A549 (cell line): Measurements from ENCODE around the gene HHATL. TPM values are rescaled to one million over a fixed set of nuclear protein-coding genes. Genes with fewer than 3 reads are reported as not detected.

ENCODE experiments used
- ATAC-seq, 2 experiments: fragments of 200-7000 bp in 1 of 2; fragments of >200 bp in 1 of 2; cut with Nextera tagmentation in 1 of 2; cut with Tn5 transposase in 1 of 2; 3 replicates each; pipeline versions ENCODE4 v1.8.0 to v1.9.1; 2018 to 2020; ENCODE audit warnings: mild to moderate bottlenecking in 1 of 2, moderate library complexity in 1 of 2
- CTCF ChIA-PET: fragments of 300-600 bp; sonication (Branson Sonifier 250); formaldehyde crosslinking; extraction: SDS; loops from one replicate; lab custom pipeline; 2021; ENCODE audit warnings: antibody characterized with exemption, inconsistent platforms; lab: Yijun Ruan, JAX
- POLR2A ChIA-PET: fragments of 350-600 bp; formaldehyde crosslinking; extraction: SDS; loops from one replicate; lab custom pipeline; 2021; ENCODE audit warnings: antibody characterized with exemption, inconsistent platforms; lab: Yijun Ruan, JAX
- DNase-seq, 2 experiments: peaks; one replicate each; pipeline versions ENCODE4 v3.0.0 to v3.0.0-alpha.2; 2011 to 2016; ENCODE audit warnings: low read depth in 1 of 2, low spot score in 1 of 2
- FAIRE-seq: peaks from 2 replicates; lab custom pipeline; 2011; peaks lifted over from hg19 to GRCh38; lab: Jason Lieb, UNC
- H3K27ac ChIP-seq, 2 experiments: fragments of >200 bp; sonication (Bioruptor Twin); formaldehyde crosslinking; 3 replicates each; pipeline ENCODE4 v1.5.1; 2016 to 2017
- H3K4me1 ChIP-seq: fragments of >200 bp; sonication (Bioruptor Twin); formaldehyde crosslinking; 3 replicates; pipeline ENCODE4 v1.6.1; 2016
- H3K4me2 ChIP-seq: fragments of >200 bp; sonication (Bioruptor Twin); formaldehyde crosslinking; 3 replicates; pipeline ENCODE4 v1.6.1; 2016
- H3K4me3 ChIP-seq: fragments of >200 bp; sonication (Bioruptor Twin); formaldehyde crosslinking; 3 replicates; pipeline ENCODE4 v1.5.1; 2016
- H3K9me3 ChIP-seq: fragments of >200 bp; sonication (Bioruptor Twin); formaldehyde crosslinking; 3 replicates; pipeline ENCODE4 v1.6.1; 2016
- CHD4 ChIP-seq: fragments of 200-600 bp; sonication (generic); IDR thresholded peaks from 2 replicates; pipeline ENCODE4 v1.6.1; 2016; ENCODE audit warnings: antibody characterized with exemption, mild to moderate bottlenecking, borderline replicate concordance
- FOSB ChIP-seq: fragments of 250-450 bp; sonication (Bioruptor Pico); IDR thresholded peaks from 2 replicates; pipeline ENCODE4 v1.5.0; 2020; ENCODE audit warnings: mild to moderate bottlenecking, moderate library complexity
- JUNB ChIP-seq: fragments of >200 bp; sonication (Bioruptor Twin); formaldehyde crosslinking; IDR thresholded peaks from 2 replicates; pipeline ENCODE4 v1.6.1; 2016
- MAZ ChIP-seq: fragments of 150-350 bp; IDR thresholded peaks from 2 replicates; pipeline ENCODE4 v1.6.1; 2014; ENCODE audit warnings: antibody characterized with exemption, low read depth, low read length, borderline replicate concordance
- NR3C1 ChIP-seq: fragments of >200 bp; sonication (Bioruptor Twin); formaldehyde crosslinking; IDR thresholded peaks from 3 replicates; pipeline ENCODE4 v1.6.1; 2017
- WGBS: methylation state at CpG from one replicate; pipeline ENCODE4 v1.1.6; 2017; ENCODE audit errors: missing lambda C conversion rate; 5-methylcytosine and 5-hydroxymethylcytosine counted together
- polyA plus RNA-seq, 4 experiments: library from polyadenylated mRNA; depleted of rRNA in 3 of 4; stranded (reverse); fragments of >200 nt; fragmentation: RNase III in 1 of 4; extraction: RNeasy Plus Mini Kit Qiagen cat#74134 plus additional on column Dnase treatment in 1 of 4; gene quantifications; 2 replicates in 3 of 4; 3 replicates in 1 of 4; pipeline ENCODE4 v1.2.3, GENCODE V29; 2011 to 2017
- TF ChIP-seq, protein P1 (sequence below): fragments of >200 bp; sonication (Bioruptor Twin); formaldehyde crosslinking; IDR thresholded peaks from 3 replicates; pipeline ENCODE4 v1.5.1; 2016
- TF ChIP-seq, protein P2 (sequence below): IDR thresholded peaks from 2 replicates; pipeline ENCODE4 v1.6.1; 2012

HHATL gene
- polyA plus RNA-seq, 2 of the 4 experiments (the other 2 are of a cell fraction) = not detected

DNA sequence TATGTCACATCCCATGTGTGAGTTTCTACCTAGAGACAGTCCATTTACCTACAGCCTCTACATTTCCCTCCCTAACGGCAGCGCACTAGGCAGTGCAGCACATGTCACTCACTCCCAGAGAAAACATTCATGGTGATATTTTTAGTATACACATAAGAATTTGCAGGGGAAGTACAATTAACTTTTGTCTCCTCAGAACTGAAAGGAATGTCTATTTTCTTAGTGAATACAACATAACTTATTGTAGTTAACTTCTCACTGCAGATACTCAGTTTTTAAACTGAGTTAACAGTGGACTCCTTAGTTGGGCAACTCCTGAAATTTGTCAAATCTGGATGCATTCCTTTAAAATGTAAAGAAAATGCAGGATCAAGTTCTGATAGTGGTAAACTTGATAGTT, 53.6 kb downstream of the HHATL start (continued):
- TF ChIP-seq, protein P1, sequence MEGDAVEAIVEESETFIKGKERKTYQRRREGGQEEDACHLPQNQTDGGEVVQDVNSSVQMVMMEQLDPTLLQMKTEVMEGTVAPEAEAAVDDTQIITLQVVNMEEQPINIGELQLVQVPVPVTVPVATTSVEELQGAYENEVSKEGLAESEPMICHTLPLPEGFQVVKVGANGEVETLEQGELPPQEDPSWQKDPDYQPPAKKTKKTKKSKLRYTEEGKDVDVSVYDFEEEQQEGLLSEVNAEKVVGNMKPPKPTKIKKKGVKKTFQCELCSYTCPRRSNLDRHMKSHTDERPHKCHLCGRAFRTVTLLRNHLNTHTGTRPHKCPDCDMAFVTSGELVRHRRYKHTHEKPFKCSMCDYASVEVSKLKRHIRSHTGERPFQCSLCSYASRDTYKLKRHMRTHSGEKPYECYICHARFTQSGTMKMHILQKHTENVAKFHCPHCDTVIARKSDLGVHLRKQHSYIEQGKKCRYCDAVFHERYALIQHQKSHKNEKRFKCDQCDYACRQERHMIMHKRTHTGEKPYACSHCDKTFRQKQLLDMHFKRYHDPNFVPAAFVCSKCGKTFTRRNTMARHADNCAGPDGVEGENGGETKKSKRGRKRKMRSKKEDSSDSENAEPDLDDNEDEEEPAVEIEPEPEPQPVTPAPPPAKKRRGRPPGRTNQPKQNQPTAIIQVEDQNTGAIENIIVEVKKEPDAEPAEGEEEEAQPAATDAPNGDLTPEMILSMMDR = no peak
- TF ChIP-seq, protein P2, sequence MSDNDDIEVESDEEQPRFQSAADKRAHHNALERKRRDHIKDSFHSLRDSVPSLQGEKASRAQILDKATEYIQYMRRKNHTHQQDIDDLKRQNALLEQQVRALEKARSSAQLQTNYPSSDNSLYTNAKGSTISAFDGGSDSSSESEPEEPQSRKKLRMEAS = no peak
- TF ChIP-seq NR3C1 (no peak), MAZ (no peak), CHD4 (no peak)

DNA sequence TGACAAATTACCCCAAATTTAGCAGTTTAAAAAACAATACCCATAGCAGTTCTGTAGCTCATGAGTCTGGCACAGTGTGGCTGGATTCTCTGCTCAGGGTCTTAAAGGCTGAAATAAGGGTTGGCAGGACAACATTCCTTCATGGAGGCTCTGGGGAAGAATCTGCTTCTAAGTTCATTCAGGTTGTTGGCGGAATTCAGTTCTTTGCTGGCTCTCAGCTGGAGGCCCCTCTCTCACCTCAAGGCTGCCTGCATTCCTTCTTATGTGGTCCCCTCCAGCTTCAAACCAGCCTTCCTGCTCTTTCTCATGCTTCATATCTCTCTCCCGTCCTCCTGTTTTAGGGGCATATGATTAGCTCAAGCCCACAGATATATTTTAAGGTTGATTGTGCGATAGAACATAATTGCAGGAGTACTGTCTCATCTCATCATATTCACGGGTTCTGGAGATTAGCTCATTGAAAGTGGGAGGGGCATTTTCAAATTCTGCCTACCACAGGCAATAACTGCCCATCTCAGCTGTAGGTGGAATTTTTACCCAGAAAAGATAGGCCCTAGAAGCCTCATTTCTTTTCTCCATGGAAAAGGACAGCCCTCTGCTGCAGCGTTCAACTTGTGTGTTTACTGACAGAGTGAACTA, 54.7 kb downstream of the HHATL start:
- no peaks in the 10 kb centered on the region for H3K9me3 ChIP-seq
- no peak overlapping the region for H3K4me3 ChIP-seq
- ChIA-PET CTCF (interaction anchor here (0.7 to 1.1 kb wide), 2 partner anchors 13 to 16 kb away, joined by 3 read pairs; no protein-coding TSS in a partner anchor), POLR2A (interaction anchor here (0.5 kb wide), 1 partner anchor 31 kb away, joined by 3 read pairs; no protein-coding TSS in a partner anchor)
- H3K4me1 ChIP-seq = peaks cover 22% of the 10 kb centered on the region
- TF ChIP-seq FOSB (CRISPR knock-in tag) (no peak), JUNB (no peak)
- H3K27ac ChIP-seq = no peak overlapping the region
- 85% methylated on average over 5 of the region's 5 CpGs for WGBS
- ATAC-seq = no peak
- no peak for DNase-seq
- no peak for FAIRE-seq
- no peak overlapping the region for H3K4me2 ChIP-seq

Other genes with a start within 250 kb of the HHATL start
- 0.17 and 0.26 TPM in 2 replicates for gene VIPR1, start 200.2 kb downstream of the HHATL start, polyA plus RNA-seq (2011; rRNA removed)
- 0.37 to 0.80 TPM (median 0.49 TPM) in 3 replicates for gene VIPR1, start 200.2 kb downstream of the HHATL start, polyA plus RNA-seq (2017; fragmentation: RNase III; extraction: RNeasy Plus Mini Kit Qiagen cat#74134 plus additional on column Dnase treatment)
- gene SEC22C, start 120.8 kb downstream of the HHATL start, polyA plus RNA-seq (2011; rRNA removed) = 36.2 and 41.5 TPM in 2 replicates
- 29.8 to 32.9 TPM (median 31.0 TPM) in 3 replicates for gene SEC22C, start 120.8 kb downstream of the HHATL start, polyA plus RNA-seq (2017; fragmentation: RNase III; extraction: RNeasy Plus Mini Kit Qiagen cat#74134 plus additional on column Dnase treatment)
- 30.9 and 33.8 TPM in 2 replicates for gene SS18L2, start 111.9 kb downstream of the HHATL start, polyA plus RNA-seq (2011; rRNA removed)
- 21.8 to 27.6 TPM (median 24.0 TPM) in 3 replicates for gene SS18L2, start 111.9 kb downstream of the HHATL start, polyA plus RNA-seq (2017; fragmentation: RNase III; extraction: RNeasy Plus Mini Kit Qiagen cat#74134 plus additional on column Dnase treatment)
- gene NKTR, start 102.1 kb downstream of the HHATL start, polyA plus RNA-seq (2011; rRNA removed) = 37.0 and 49.3 TPM in 2 replicates
- gene NKTR, start 102.1 kb downstream of the HHATL start, polyA plus RNA-seq (2017; fragmentation: RNase III; extraction: RNeasy Plus Mini Kit Qiagen cat#74134 plus additional on column Dnase treatment) = 16.2 to 17.8 TPM (median 17.7 TPM) in 3 replicates
- 2.5 and 3.0 TPM in 2 replicates for gene ZBTB47, start 49.1 kb downstream of the HHATL start, polyA plus RNA-seq (2011; rRNA removed)
- gene ZBTB47, start 49.1 kb downstream of the HHATL start, polyA plus RNA-seq (2017; fragmentation: RNase III; extraction: RNeasy Plus Mini Kit Qiagen cat#74134 plus additional on column Dnase treatment) = 5.2 to 7.1 TPM (median 6.8 TPM) in 3 replicates
- gene KLHL40, start 17.3 kb downstream of the HHATL start, polyA plus RNA-seq (2011; rRNA removed) = not detected in 2 replicates
- not detected in 3 replicates for gene KLHL40, start 17.3 kb downstream of the HHATL start, polyA plus RNA-seq (2017; fragmentation: RNase III; extraction: RNeasy Plus Mini Kit Qiagen cat#74134 plus additional on column Dnase treatment)
- gene CCDC13, start 70.5 kb upstream of the HHATL start, polyA plus RNA-seq (2011; rRNA removed) = 0.47 and 0.49 TPM in 2 replicates
- gene CCDC13, start 70.5 kb upstream of the HHATL start, polyA plus RNA-seq (2017; fragmentation: RNase III; extraction: RNeasy Plus Mini Kit Qiagen cat#74134 plus additional on column Dnase treatment) = 0.33 to 0.54 TPM (median 0.41 TPM) in 3 replicates
- gene HIGD1A, start 101.7 kb upstream of the HHATL start, polyA plus RNA-seq (2011; rRNA removed) = 104 and 158 TPM in 2 replicates
- gene HIGD1A, start 101.7 kb upstream of the HHATL start, polyA plus RNA-seq (2017; fragmentation: RNase III; extraction: RNeasy Plus Mini Kit Qiagen cat#74134 plus additional on column Dnase treatment) = 137 to 147 TPM (median 146 TPM) in 3 replicates
- 0.06 and 0.16 TPM in 2 replicates for gene ACKR2, start 106.6 kb upstream of the HHATL start, polyA plus RNA-seq (2011; rRNA removed)
- 0.05 TPM in 1 of 3 replicates, not detected in the others for gene ACKR2, start 106.6 kb upstream of the HHATL start, polyA plus RNA-seq (2017; fragmentation: RNase III; extraction: RNeasy Plus Mini Kit Qiagen cat#74134 plus additional on column Dnase treatment)
- not detected in 2 replicates for gene CYP8B1, start 173.1 kb upstream of the HHATL start, polyA plus RNA-seq (2011; rRNA removed)
- not detected in 3 replicates for gene CYP8B1, start 173.1 kb upstream of the HHATL start, polyA plus RNA-seq (2017; fragmentation: RNase III; extraction: RNeasy Plus Mini Kit Qiagen cat#74134 plus additional on column Dnase treatment)
- gene ZNF662, start 203.3 kb upstream of the HHATL start, polyA plus RNA-seq (2011; rRNA removed) = not detected in 2 replicates
- gene ZNF662, start 203.3 kb upstream of the HHATL start, polyA plus RNA-seq (2017; fragmentation: RNase III; extraction: RNeasy Plus Mini Kit Qiagen cat#74134 plus additional on column Dnase treatment) = not detected in 3 replicates